Measurements from ENCODE around the gene ZNF536. TPM values are rescaled to one million over a fixed set of nuclear protein-coding genes. Genes with fewer than 3 reads are reported as not detected.
"Not testable (repeated sequence)": the region's sequence is repeated elsewhere in the genome, so short reads cannot be mapped to it uniquely, and the experiment has no call there.

ZNF536 gene
- total RNA-seq, 2 donors from 2014 or later: not detected

GRCh38 chr19:30401956-30402355, 29.8 kb downstream of the ZNF536 start:
- Mint-ChIP-seq H3K27ac (no peak overlapping the region), H3K9me3 (no peaks in the 10 kb centered on the region), H3K36me3 (ENCODE audit: low read depth) (no peaks in the 10 kb centered on the region), H3K4me1 (no peaks in the 10 kb centered on the region), H3K27me3 (no peaks in the 10 kb centered on the region), H3K4me3 (no peak overlapping the region)
- no peak for ATAC-seq (replicated peaks)

GRCh38 chr19:30402436-30403202, 30.4 kb downstream of the ZNF536 start:
- no peak overlapping the region for H3K4me3 Mint-ChIP-seq
- no peak for ATAC-seq (replicated peaks)
- H3K27ac Mint-ChIP-seq: no peak overlapping the region
- H3K27me3 Mint-ChIP-seq: no peaks in the 10 kb centered on the region
- H3K4me1 Mint-ChIP-seq: no peaks in the 10 kb centered on the region
- H3K9me3 Mint-ChIP-seq: no peaks in the 10 kb centered on the region
- no peaks in the 10 kb centered on the region for H3K36me3 Mint-ChIP-seq (ENCODE audit: low read depth)

- no peak for ATAC-seq (replicated peaks)
- Mint-ChIP-seq H3K27me3 (no peaks in the 10 kb centered on the region), H3K27ac (no peak overlapping the region), H3K36me3 (ENCODE audit: low read depth) (no peaks in the 10 kb centered on the region), H3K4me1 (no peaks in the 10 kb centered on the region), H3K9me3 (no peaks in the 10 kb centered on the region), H3K4me3 (no peak overlapping the region)
Measured at GRCh38 chr19:30403203-30403985, 31.2 kb downstream of the ZNF536 start.

- no peak for ATAC-seq (replicated peaks)
- no peaks in the 10 kb centered on the region for H3K9me3 Mint-ChIP-seq
- no peak overlapping the region for H3K4me3 Mint-ChIP-seq
- no peaks in the 10 kb centered on the region for H3K36me3 Mint-ChIP-seq (ENCODE audit: low read depth)
- no peaks in the 10 kb centered on the region for H3K27me3 Mint-ChIP-seq
- no peaks in the 10 kb centered on the region for H3K4me1 Mint-ChIP-seq
- H3K27ac Mint-ChIP-seq: no peak overlapping the region
Measured at GRCh38 chr19:30406220-30407067, 34.3 kb downstream of the ZNF536 start.

GRCh38 chr19:30407068-30407709, 35.0 kb downstream of the ZNF536 start:
- Mint-ChIP-seq H3K27me3 (no peaks in the 10 kb centered on the region), H3K4me3 (no peak overlapping the region), H3K4me1 (no peaks in the 10 kb centered on the region), H3K9me3 (no peaks in the 10 kb centered on the region), H3K27ac (no peak overlapping the region), H3K36me3 (ENCODE audit: low read depth) (no peaks in the 10 kb centered on the region)
- no peak for ATAC-seq (replicated peaks)

GRCh38 chr19:30408734-30409301, 36.6 kb downstream of the ZNF536 start:
- ATAC-seq (replicated peaks): no peak
- no peaks in the 10 kb centered on the region for H3K27me3 Mint-ChIP-seq
- no peak overlapping the region for H3K4me3 Mint-ChIP-seq
- no peak overlapping the region for H3K27ac Mint-ChIP-seq
- no peaks in the 10 kb centered on the region for H3K4me1 Mint-ChIP-seq
- H3K9me3 Mint-ChIP-seq: no peaks in the 10 kb centered on the region
- no peaks in the 10 kb centered on the region for H3K36me3 Mint-ChIP-seq (ENCODE audit: low read depth)

GRCh38 chr19:30411714-30412113, 39.5 kb downstream of the ZNF536 start:
- no peaks in the 10 kb centered on the region for H3K4me1 Mint-ChIP-seq
- no peak overlapping the region for H3K4me3 Mint-ChIP-seq
- H3K27me3 Mint-ChIP-seq: peaks cover 14% of the 10 kb centered on the region
- no peaks in the 10 kb centered on the region for H3K9me3 Mint-ChIP-seq
- H3K27ac Mint-ChIP-seq: no peak overlapping the region
- H3K36me3 Mint-ChIP-seq (ENCODE audit: low read depth): no peaks in the 10 kb centered on the region
- no peak for ATAC-seq (replicated peaks)

GRCh38 chr19:30416375-30416774, 44.2 kb downstream of the ZNF536 start:
- Mint-ChIP-seq H3K4me3 (no peak overlapping the region), H3K27ac (no peak overlapping the region), H3K9me3 (no peaks in the 10 kb centered on the region), H3K36me3 (ENCODE audit: low read depth) (no peaks in the 10 kb centered on the region), H3K27me3 (peaks cover 31% of the 10 kb centered on the region), H3K4me1 (no peaks in the 10 kb centered on the region)
- no peak for ATAC-seq (replicated peaks)

- not testable (repeated sequence) for H3K4me1 Mint-ChIP-seq; H3K36me3 Mint-ChIP-seq (ENCODE audit: low read depth); H3K4me3 Mint-ChIP-seq; H3K9me3 Mint-ChIP-seq; H3K27ac Mint-ChIP-seq; ATAC-seq (replicated peaks)
- H3K27me3 Mint-ChIP-seq: peaks cover 31% of the 10 kb centered on the region
Measured at GRCh38 chr19:30417166-30417565, 45.0 kb downstream of the ZNF536 start.

- Mint-ChIP-seq H3K9me3 (no peaks in the 10 kb centered on the region), H3K27me3 (peaks cover 35% of the 10 kb centered on the region), H3K4me3 (no peak overlapping the region), H3K27ac (no peak overlapping the region), H3K4me1 (no peaks in the 10 kb centered on the region), H3K36me3 (ENCODE audit: low read depth) (no peaks in the 10 kb centered on the region)
- no peak for ATAC-seq (replicated peaks)
Measured at GRCh38 chr19:30419568-30420180, 47.5 kb downstream of the ZNF536 start.

GRCh38 chr19:30420316-30420715, 48.1 kb downstream of the ZNF536 start:
- no peaks in the 10 kb centered on the region for H3K9me3 Mint-ChIP-seq
- H3K27ac Mint-ChIP-seq: no peak overlapping the region
- peaks cover 32% of the 10 kb centered on the region for H3K27me3 Mint-ChIP-seq
- no peak overlapping the region for H3K4me3 Mint-ChIP-seq
- ATAC-seq (replicated peaks): no peak
- no peaks in the 10 kb centered on the region for H3K4me1 Mint-ChIP-seq
- H3K36me3 Mint-ChIP-seq (ENCODE audit: low read depth): no peaks in the 10 kb centered on the region

- no peaks in the 10 kb centered on the region for H3K4me1 Mint-ChIP-seq
- peaks cover 29% of the 10 kb centered on the region for H3K27me3 Mint-ChIP-seq
- no peak for ATAC-seq (replicated peaks)
- H3K27ac Mint-ChIP-seq: no peak overlapping the region
- no peaks in the 10 kb centered on the region for H3K36me3 Mint-ChIP-seq (ENCODE audit: low read depth)
- no peak overlapping the region for H3K4me3 Mint-ChIP-seq
- no peaks in the 10 kb centered on the region for H3K9me3 Mint-ChIP-seq
Measured at GRCh38 chr19:30420881-30421280, 48.7 kb downstream of the ZNF536 start.

GRCh38 chr19:30421571-30421970, 49.4 kb downstream of the ZNF536 start:
- no peaks in the 10 kb centered on the region for H3K4me1 Mint-ChIP-seq
- H3K9me3 Mint-ChIP-seq: no peaks in the 10 kb centered on the region
- no peak overlapping the region for H3K27ac Mint-ChIP-seq
- no peaks in the 10 kb centered on the region for H3K36me3 Mint-ChIP-seq (ENCODE audit: low read depth)
- H3K27me3 Mint-ChIP-seq: peaks cover 22% of the 10 kb centered on the region
- no peak overlapping the region for H3K4me3 Mint-ChIP-seq
- no peak for ATAC-seq (replicated peaks)
